ENCODE measurements around the gene EPHA6. TPM values are rescaled to one million over a fixed set of nuclear protein-coding genes. Genes with fewer than 3 reads are reported as not detected.

Gene EPHA6
- total RNA-seq, 1 donor from 2014 or later: 1.2 TPM

DNA sequence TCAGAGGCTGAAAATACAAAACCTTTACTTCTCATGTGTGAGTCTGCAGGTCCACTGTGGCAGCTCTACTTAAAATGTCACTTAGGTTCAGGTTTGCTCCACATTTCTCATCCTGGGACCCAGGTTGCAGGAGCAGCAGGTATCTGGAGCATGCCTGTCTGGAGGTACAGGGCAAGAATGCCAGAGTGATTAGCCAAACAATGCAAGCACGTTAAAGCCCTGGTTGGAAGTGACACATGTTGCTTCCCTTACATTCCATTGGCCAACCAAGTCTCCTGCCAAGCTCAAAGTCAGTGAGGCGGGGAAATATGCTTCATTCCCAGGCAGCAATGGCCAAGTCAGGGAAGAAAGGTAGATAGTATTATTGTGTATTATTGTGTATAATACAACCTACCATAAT is 873.3 kb downstream of the EPHA6 start:
- intact Hi-C loops (cut with DNase I): no loop called here
- no peak for TF ChIP-seq POLR2AphosphoS5 (IDR thresholded peaks at IDR 0.05; ENCODE audit: insufficient read depth in 1 of 2, low read depth in 1 of 2)
- no peak for TF ChIP-seq POLR2A (IDR thresholded peaks at IDR 0.05)
- no peak overlapping the region for H3K4me3 ChIP-seq
- H3K36me3 ChIP-seq: no peaks in the 10 kb centered on the region
- no peak overlapping the region for H3K27ac ChIP-seq
- DNase-seq (ENCODE audit: extremely low spot score in 2 of 2): no peak
- H3K27me3 ChIP-seq: no peaks in the 10 kb centered on the region
- H3K9me3 ChIP-seq: no peaks in the 10 kb centered on the region
- H3K4me1 ChIP-seq: no peaks in the 10 kb centered on the region

DNA sequence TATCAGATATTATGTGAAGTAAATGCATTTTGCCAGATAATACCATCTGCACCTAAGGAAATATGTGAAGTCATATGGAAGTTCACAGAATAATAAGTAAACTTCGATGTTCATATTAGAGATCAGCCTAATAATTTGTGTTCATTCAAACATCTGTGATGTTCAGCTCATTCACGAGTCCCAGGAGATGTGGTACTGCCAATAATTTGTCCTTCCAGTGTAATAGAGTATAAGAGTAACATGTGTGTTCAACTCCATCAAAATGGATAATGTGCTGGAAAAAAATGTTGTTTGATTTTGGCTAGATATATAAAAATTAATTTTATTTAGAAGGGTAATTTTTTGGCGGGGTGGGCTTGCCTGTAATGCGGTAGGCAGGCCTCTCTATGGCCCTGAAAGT is 874.7 kb downstream of the EPHA6 start:
- intact Hi-C loops (cut with DNase I): no loop called here
- TF ChIP-seq POLR2A (IDR thresholded peaks at IDR 0.05) (no peak), POLR2AphosphoS5 (IDR thresholded peaks at IDR 0.05; ENCODE audit: insufficient read depth in 1 of 2, low read depth in 1 of 2) (no peak)
- TF ChIP-seq, protein P1, sequence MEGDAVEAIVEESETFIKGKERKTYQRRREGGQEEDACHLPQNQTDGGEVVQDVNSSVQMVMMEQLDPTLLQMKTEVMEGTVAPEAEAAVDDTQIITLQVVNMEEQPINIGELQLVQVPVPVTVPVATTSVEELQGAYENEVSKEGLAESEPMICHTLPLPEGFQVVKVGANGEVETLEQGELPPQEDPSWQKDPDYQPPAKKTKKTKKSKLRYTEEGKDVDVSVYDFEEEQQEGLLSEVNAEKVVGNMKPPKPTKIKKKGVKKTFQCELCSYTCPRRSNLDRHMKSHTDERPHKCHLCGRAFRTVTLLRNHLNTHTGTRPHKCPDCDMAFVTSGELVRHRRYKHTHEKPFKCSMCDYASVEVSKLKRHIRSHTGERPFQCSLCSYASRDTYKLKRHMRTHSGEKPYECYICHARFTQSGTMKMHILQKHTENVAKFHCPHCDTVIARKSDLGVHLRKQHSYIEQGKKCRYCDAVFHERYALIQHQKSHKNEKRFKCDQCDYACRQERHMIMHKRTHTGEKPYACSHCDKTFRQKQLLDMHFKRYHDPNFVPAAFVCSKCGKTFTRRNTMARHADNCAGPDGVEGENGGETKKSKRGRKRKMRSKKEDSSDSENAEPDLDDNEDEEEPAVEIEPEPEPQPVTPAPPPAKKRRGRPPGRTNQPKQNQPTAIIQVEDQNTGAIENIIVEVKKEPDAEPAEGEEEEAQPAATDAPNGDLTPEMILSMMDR (IDR thresholded peaks at IDR 0.05): no peak
- Histone ChIP-seq H3K9me3 (no peaks in the 10 kb centered on the region), H3K27ac (no peak overlapping the region), H3K4me3 (no peak overlapping the region), H3K36me3 (no peaks in the 10 kb centered on the region), H3K27me3 (no peaks in the 10 kb centered on the region), H3K4me1 (no peaks in the 10 kb centered on the region)
- no peak for DNase-seq (ENCODE audit: extremely low spot score in 2 of 2)

DNA sequence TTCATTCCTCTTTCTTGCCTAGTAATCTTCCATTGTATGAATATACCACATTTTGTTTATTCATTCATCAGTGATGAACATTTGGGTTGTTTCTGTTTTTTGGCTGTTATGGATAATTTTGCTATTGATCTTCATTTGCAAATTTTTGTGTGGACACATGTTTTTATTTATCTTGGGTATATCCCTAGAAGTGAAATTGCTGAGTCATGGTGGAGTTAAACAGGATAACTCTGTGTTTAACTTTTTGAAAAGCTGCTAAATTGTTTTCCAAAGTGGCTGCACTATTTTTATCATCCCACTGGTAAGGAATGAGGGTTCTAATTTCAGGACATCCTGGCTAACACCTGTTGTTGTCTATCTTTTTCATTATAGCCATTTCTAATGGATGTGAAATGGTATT is 875.6 kb downstream of the EPHA6 start:
- Histone ChIP-seq H3K4me1 (no peaks in the 10 kb centered on the region), H3K27ac (no peak overlapping the region), H3K9me3 (no peaks in the 10 kb centered on the region), H3K36me3 (no peaks in the 10 kb centered on the region), H3K27me3 (no peaks in the 10 kb centered on the region), H3K4me3 (no peak overlapping the region)
- intact Hi-C loops (cut with DNase I): no loop called here
- TF ChIP-seq POLR2AphosphoS5 (IDR thresholded peaks at IDR 0.05; ENCODE audit: insufficient read depth in 1 of 2, low read depth in 1 of 2): no peak
- TF ChIP-seq POLR2A (IDR thresholded peaks at IDR 0.05): no peak
- TF ChIP-seq, protein P1 (IDR thresholded peaks at IDR 0.05): no peak
- DNase-seq (ENCODE audit: extremely low spot score in 2 of 2): no peak

DNA sequence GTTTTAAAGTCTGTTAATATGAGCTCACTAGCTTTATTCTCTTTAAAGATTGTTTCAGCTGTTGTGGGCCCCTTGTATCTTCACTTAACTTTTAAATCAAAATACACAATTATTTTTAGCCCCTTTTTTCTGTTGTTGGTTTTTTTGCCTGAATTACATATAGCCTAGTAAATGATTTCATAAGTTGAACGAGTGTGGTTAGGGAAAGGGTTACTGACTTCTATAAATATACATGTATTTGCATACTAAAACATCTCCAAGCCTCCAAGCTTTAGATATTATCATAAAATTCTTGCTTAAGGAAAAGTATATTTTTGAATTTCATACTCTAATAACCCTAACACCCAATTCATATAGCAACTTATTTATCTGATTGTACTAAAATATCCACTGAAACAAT is 877.0 kb downstream of the EPHA6 start:
- no peaks in the 10 kb centered on the region for H3K27me3 ChIP-seq
- DNase-seq (ENCODE audit: extremely low spot score in 2 of 2): no peak
- no peaks in the 10 kb centered on the region for H3K36me3 ChIP-seq
- no peak overlapping the region for H3K4me3 ChIP-seq
- H3K9me3 ChIP-seq: no peaks in the 10 kb centered on the region
- TF ChIP-seq, protein P1 (IDR thresholded peaks at IDR 0.05): no peak
- TF ChIP-seq POLR2AphosphoS5 (IDR thresholded peaks at IDR 0.05; ENCODE audit: insufficient read depth in 1 of 2, low read depth in 1 of 2): no peak
- TF ChIP-seq POLR2A (IDR thresholded peaks at IDR 0.05): no peak
- no peaks in the 10 kb centered on the region for H3K4me1 ChIP-seq
- H3K27ac ChIP-seq: no peak overlapping the region
- intact Hi-C loops (cut with DNase I): no loop called here

DNA sequence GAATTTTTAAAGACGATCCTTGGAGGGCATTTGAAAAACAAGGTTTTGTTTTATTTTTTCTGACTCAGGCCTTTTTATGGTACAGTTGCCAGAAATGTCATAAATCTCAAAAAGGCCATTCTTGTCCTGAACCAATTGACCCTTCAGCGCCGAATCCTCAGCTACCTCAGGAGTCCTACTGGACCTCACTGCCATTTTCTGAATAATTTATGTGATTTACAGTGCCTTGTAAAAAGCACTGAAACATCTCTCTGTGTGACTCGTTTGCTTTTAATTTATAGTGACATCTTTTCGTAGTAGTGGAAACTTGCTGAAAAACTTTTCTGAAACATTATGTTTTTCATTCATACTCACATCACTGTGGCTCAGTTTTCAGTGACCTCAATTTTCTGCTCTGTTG is 878.0 kb downstream of the EPHA6 start:
- Histone ChIP-seq H3K27me3 (no peaks in the 10 kb centered on the region), H3K36me3 (no peaks in the 10 kb centered on the region), H3K4me1 (no peaks in the 10 kb centered on the region), H3K9me3 (no peaks in the 10 kb centered on the region), H3K27ac (no peak overlapping the region), H3K4me3 (no peak overlapping the region)
- intact Hi-C loops (cut with DNase I): no loop called here
- TF ChIP-seq, protein P1 (IDR thresholded peaks at IDR 0.05): no peak
- TF ChIP-seq POLR2AphosphoS5 (IDR thresholded peaks at IDR 0.05; ENCODE audit: insufficient read depth in 1 of 2, low read depth in 1 of 2) (no peak), POLR2A (IDR thresholded peaks at IDR 0.05) (no peak)
- DNase-seq (ENCODE audit: extremely low spot score in 2 of 2): no peak
